Measurements from ENCODE around the gene KIF6.
"Not testable (repeated sequence)": the region's sequence is repeated elsewhere in the genome, so short reads cannot be mapped to it uniquely, and the experiment has no call there.

- TF ChIP-seq CTCF (IDR thresholded peaks at IDR 0.05; ENCODE audit: low read length); EZH2 (IDR thresholded peaks at IDR 0.05; ENCODE audit: borderline replicate concordance, low read length): not testable (repeated sequence)
These were observed 245.4 kb downstream of the KIF6 start for GRCh38 chr6:39479819-39480218.

All from OCI-LY1 (cell line).